ENCODE measurements around the gene ARF4.

ARF4 gene

DNA sequence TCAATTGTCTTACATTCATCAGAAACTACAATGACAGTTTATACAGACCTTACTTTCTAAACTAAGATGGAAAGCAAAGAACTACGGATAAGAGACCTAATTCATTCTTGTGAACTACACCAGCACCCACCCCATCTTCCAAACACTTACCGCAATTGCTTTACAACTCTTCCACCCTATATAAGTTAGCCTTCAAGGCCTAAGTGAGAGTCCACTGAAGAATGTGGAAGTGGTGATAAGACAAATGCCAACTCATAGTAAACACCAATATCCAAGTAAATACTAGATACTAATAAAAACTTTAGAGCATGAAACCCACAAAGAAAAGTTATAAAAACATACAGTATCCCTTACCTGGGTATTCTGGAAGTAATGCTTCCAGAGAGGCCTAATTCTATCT, 13.6 kb downstream of the ARF4 start:
- DNase-seq (ENCODE audit: low read depth, low spot score): no peak
- no peak overlapping the region for H3K27ac ChIP-seq

- peak overlapping the region; percentile 20 for H3K27ac ChIP-seq
- DNase-seq (ENCODE audit: low read depth, low spot score): peak; percentile 36
These were observed 14.5 kb downstream of the ARF4 start for GRCh38 chr3:57582474-57583168.

DNA sequence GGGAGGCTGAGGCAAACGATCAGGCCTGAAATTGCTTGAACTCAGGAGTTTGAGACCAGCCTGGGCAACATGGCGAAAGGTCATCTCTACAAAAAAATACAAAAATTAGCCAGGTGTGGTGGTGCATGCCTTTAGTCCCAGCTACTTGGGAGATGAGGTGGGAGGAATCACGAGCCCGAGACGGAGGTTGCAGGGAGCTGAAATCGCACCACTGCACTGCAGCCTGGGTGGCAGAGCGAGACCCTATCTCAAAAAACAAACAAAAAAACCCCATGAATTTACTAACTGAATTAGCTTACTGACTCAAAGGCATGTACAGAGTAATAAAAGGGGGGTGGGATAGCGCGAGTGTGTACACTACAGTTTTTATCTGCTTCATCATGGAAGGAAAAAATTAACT, 19.3 kb downstream of the ARF4 start:
- no peak for DNase-seq (ENCODE audit: low read depth, low spot score)
- no peak overlapping the region for H3K27ac ChIP-seq

GRCh38 chr3:57575966-57576626, 21.0 kb downstream of the ARF4 start:
- DNase-seq (ENCODE audit: low read depth, low spot score): no peak
- no peak overlapping the region for H3K27ac ChIP-seq

GRCh38 chr3:57572096-57572495, 25.0 kb downstream of the ARF4 start:
- no peak overlapping the region for H3K27ac ChIP-seq
- no peak for DNase-seq (ENCODE audit: low read depth, low spot score)

- no peak overlapping the region for H3K27ac ChIP-seq
- no peak for DNase-seq (ENCODE audit: low read depth, low spot score)
These were observed 26.3 kb downstream of the ARF4 start for GRCh38 chr3:57570878-57571277.

DNA sequence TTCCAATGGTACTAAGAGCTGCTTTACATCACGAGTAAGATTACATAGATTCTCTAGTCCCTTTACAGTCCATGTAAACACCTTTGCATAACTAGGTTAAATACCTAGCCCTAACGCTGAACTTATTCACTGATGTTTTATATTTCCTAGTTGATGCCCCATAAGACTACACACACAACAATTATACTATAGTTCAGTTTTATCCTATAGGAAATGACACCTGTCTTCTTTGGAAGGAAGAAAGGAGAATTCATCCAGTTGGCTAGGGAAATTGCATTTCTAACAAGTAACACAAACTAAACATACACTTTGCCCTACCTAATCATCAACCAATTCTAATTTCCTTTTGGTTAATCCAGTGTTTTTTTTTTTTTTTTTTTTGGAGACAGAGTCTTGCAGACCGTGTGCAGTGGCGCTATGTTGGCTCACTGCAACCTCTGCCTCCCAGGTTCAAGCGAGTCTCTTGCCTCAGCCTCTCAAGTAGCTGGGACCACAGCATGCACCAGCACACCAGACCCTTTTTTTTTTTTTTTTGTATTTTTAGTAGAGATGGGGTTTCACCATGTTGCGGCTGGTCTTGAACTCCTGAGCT, 27.2 kb downstream of the ARF4 start:
- DNase-seq (ENCODE audit: low read depth, low spot score): no peak
- no peak overlapping the region for H3K27ac ChIP-seq

- no peak for DNase-seq (ENCODE audit: low read depth, low spot score)
- H3K27ac ChIP-seq: no peak overlapping the region
These were observed 37.6 kb downstream of the ARF4 start for GRCh38 chr3:57559526-57559925.

DNA sequence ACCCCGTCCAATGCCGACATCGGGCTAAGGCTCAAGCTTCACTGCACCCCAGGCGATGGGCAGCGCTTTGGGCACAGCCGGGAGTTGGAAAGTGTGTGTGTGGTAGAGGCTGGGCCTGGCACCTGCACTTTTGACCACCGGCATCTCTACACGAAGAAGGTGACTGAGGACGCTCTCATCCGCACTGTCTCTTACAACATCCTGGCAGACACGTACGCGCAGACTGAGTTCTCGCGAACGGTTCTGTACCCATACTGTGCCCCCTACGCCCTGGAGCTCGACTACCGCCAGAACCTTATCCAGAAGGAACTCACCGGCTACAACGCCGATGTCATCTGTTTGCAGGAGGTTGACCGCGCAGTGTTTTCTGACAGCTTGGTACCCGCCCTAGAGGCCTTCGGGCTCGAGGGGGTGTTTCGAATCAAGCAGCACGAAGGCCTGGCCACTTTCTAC, 40.0 kb downstream of the ARF4 start:
- no peak for DNase-seq (ENCODE audit: low read depth, low spot score)
- H3K27ac ChIP-seq: peak overlapping the region; percentile 84

GRCh38 chr3:57556459-57557084, 40.6 kb downstream of the ARF4 start:
- peak overlapping the region; percentile 84 for H3K27ac ChIP-seq
- DNase-seq (ENCODE audit: low read depth, low spot score): no peak

DNA sequence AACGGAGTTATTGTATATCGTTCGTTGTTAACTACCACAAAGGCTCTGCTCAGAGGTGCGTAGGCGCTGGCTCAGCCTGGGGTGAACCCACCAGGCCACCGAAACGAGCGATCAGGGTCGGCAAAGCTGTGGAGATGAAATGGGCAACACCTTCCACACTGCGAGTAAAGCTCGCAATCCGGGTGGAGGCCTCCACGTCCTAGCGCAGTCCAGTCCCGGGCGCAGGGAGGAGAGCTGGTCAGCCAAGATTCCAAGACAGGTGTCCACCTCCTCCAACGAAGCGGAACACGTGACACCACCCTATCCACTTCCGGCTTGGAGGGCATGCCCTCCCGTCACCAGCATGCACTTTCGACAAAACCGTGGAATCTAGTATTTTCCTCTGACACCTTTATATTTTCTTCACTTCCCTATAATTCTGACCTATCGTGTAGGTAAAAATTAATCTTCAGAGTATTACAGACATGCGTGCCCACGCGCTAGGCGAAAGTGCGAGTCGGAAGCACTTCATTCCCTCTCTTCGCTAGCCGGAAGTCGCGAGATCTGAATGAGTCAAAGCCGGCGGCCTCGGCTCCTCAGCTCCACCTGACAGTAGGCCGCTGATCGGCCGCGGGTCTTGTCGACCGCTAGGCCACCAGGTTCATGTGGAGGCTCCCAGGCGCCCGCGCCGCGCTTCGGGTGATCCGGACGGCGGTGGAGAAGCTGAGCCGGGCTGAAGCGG, 41.2 kb downstream of the ARF4 start, which contains the start of gene PDE12:
TSS of gene PDE12 (plus strand) at position 537 of the 721 bp plus-strand sequence. CDS start at position 643, 106 bp downstream.
- H3K27ac ChIP-seq: peak within 1 kb of the TSS; percentile 84
- peak; percentile 62 for DNase-seq (ENCODE audit: low read depth, low spot score)

GRCh38 chr3:57555306-57555705, 41.8 kb downstream of the ARF4 start:
- no peak for DNase-seq (ENCODE audit: low read depth, low spot score)

DNA sequence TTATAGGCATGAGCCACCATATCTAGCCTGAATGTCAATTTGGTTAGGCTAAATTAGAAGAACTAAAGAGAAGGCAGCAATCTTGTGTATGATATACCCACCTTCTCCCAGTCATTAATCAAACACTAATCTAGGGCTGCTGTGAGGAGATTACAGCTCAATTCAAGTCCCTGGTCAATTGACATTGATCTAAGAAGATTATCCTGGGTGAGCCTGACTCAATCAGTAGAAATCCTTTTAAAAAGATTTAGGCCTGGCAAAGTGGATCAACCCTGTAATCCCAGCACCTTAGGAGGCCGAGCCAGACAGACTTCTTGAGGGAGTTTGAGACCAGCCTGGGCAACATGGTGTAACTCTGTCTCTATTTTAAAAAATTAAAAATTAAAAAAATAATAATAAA, 50.5 kb downstream of the ARF4 start:
- DNase-seq (ENCODE audit: low read depth, low spot score): no peak
- no peak overlapping the region for H3K27ac ChIP-seq

More at GRCh38 chr3:57555306-57555705, 41.8 kb downstream of the ARF4 start:
- H3K27ac ChIP-seq: peak overlapping the region; percentile 84

DNA sequence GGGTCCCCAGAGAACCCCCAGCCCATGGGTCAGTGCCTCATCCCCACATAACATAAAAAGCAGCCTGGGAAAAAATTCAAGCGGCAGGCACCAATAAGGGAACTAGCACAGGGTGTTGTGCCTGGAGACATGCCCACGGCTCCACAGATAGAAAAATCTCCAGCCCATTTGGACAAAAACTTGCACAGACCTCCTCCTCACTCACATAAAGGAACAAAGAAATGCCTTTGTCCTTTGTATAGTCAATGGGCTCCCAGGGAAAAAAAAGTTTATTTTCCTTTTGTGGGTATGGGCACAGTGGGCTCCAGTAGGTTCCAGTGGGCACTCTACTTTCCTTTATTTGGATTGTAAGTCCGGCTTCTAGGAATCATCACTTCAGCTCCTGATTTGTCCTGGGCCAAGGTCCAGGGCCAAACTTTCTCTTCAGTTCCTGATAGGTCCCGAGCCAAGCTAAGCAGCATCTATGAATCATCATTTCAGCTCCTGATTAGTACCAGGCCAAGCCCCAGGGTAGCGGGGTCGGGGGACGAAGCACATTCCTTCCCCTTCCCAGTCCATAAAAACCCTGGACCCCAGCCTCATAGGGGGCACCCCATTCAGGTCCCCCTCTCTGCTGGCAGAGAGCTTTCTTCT, 51.4 kb downstream of the ARF4 start:
- DNase-seq (ENCODE audit: low read depth, low spot score): no peak
- H3K27ac ChIP-seq: no peak overlapping the region

GRCh38 chr3:57544181-57545125, 52.7 kb downstream of the ARF4 start, which contains the start of gene DNAH12:
TSS of gene DNAH12 (minus strand) at chr3:57544344. CDS start at chr3:57542870, 1,474 bp downstream.
- no peak for DNase-seq (ENCODE audit: low read depth, low spot score)

DNA sequence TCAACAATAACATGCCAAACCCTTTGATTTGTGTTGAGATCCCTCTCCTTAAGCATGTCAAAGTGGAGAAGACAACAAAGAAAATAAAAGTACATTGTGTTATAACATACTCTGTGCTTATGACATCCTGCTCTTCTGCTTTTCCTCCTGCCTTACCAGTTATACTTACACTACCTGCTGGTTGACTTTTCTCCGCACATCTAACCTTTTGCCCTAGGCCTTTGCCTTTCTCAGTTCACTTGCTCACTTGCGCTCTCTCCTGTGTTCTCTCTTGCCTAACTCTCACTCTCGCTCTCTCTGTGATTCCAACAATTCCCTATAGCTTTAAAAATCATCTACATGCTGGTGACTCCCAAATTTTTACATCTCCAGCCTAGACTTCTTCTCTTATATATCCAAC, 58.7 kb downstream of the ARF4 start:
- DNase-seq (ENCODE audit: low read depth, low spot score): no peak
- H3K27ac ChIP-seq: no peak overlapping the region

More at GRCh38 chr3:57544181-57545125, 52.7 kb downstream of the ARF4 start, which contains the start of gene DNAH12:
- no peak within 1 kb of the TSS for H3K27ac ChIP-seq

DNA sequence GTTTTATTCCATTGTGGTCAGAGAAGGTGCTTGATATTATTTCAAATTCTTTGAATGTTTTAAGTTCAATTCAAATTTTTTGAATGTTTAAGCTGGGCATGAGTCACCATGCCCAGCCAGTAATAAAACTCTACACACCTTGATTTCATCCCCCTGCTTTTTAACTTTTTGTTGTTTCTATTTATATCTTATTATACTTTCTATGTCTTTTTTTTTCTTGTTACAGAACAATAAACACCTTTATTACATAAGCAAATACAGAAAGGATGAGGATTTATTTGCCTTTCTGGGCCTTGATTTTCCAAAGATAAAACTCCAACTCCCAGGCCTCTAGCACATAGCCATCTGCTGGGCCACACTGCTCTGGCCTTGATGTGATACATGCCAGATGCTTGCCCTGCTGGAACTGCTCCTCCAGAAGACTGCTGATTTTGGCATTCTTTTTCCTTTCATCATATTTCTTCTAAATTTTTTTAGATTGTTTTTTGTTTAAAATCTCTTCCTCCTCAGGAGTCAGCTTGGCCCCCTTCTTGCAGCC, 67.0 kb downstream of the ARF4 start:
- no peak overlapping the region for H3K27ac ChIP-seq
- DNase-seq (ENCODE audit: low read depth, low spot score): no peak
